ENCODE data around the gene NSUN3.

NSUN3 gene

DNA sequence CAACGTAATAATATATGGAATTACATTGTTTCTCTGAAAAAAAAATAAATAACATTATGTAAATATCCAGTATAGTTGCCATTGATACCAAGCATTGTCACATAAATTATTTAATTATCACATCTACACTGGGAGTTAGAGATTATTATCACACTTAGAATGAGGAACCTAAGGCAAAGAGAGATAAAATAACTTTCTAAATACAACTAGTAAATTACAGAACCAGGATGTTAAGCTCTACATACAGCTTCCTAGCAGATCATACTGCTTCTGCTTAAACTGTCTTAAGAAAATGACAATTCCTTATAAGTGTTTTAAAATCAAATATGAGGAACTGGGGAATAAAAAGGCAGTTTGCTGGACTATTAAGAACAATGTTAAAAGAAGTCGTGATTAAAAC is 104.5 kb downstream of the NSUN3 start:
- Histone ChIP-seq H3K27ac (ENCODE audit: poor library complexity, severe bottlenecking) (no peak overlapping the region), H3K9me3 (ENCODE audit: severe bottlenecking) (no peaks in the 10 kb centered on the region), H3K4me3 (ENCODE audit: severe bottlenecking) (no peak overlapping the region), H3K36me3 (ENCODE audit: low read depth) (no peaks in the 10 kb centered on the region), H3K4me1 (ENCODE audit: insufficient read depth, poor library complexity, severe bottlenecking) (peaks cover 7% of the 10 kb centered on the region), H3K27me3 (ENCODE audit: insufficient read depth, poor library complexity, severe bottlenecking) (no peaks in the 10 kb centered on the region)
- ATAC-seq (ENCODE audit: low read depth) (no peak), DNase-seq (ENCODE audit: low spot score) (no peak)
- TF ChIP-seq, protein P1, sequence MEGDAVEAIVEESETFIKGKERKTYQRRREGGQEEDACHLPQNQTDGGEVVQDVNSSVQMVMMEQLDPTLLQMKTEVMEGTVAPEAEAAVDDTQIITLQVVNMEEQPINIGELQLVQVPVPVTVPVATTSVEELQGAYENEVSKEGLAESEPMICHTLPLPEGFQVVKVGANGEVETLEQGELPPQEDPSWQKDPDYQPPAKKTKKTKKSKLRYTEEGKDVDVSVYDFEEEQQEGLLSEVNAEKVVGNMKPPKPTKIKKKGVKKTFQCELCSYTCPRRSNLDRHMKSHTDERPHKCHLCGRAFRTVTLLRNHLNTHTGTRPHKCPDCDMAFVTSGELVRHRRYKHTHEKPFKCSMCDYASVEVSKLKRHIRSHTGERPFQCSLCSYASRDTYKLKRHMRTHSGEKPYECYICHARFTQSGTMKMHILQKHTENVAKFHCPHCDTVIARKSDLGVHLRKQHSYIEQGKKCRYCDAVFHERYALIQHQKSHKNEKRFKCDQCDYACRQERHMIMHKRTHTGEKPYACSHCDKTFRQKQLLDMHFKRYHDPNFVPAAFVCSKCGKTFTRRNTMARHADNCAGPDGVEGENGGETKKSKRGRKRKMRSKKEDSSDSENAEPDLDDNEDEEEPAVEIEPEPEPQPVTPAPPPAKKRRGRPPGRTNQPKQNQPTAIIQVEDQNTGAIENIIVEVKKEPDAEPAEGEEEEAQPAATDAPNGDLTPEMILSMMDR (IDR thresholded peaks at IDR 0.05; ENCODE audit: poor library complexity, severe bottlenecking), result no peak

DNA sequence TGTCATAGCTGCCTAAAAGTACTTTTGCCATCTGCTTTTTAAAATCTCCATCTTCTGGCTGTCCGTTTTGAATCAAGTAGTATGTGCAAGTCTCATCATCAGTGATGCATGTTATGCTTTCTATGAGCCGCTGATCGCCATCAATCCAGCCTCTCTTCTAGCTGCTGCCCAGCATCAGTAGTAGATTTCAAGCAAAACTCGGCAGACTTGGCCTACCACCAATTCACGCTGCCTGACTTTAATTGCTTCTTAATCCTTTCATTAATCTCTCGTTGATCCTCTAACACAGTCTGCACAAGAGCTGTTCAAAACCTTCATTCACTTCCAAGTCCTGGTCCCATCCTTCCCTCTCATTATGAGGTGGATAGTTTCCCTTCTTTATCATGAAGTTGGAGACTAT is 104.9 kb downstream of the NSUN3 start:
- H3K4me3 ChIP-seq (ENCODE audit: severe bottlenecking), result no peak overlapping the region
- H3K9me3 ChIP-seq (ENCODE audit: severe bottlenecking), result no peaks in the 10 kb centered on the region
- TF ChIP-seq, protein P1 (IDR thresholded peaks at IDR 0.05; ENCODE audit: poor library complexity, severe bottlenecking), result no peak
- H3K27ac ChIP-seq (ENCODE audit: poor library complexity, severe bottlenecking), result no peak overlapping the region
- ATAC-seq (ENCODE audit: low read depth), result no peak
- H3K27me3 ChIP-seq (ENCODE audit: insufficient read depth, poor library complexity, severe bottlenecking), result no peaks in the 10 kb centered on the region
- peaks cover 3% of the 10 kb centered on the region for H3K4me1 ChIP-seq (ENCODE audit: insufficient read depth, poor library complexity, severe bottlenecking)
- no peak for DNase-seq (ENCODE audit: low spot score)
- no peaks in the 10 kb centered on the region for H3K36me3 ChIP-seq (ENCODE audit: low read depth)

DNA sequence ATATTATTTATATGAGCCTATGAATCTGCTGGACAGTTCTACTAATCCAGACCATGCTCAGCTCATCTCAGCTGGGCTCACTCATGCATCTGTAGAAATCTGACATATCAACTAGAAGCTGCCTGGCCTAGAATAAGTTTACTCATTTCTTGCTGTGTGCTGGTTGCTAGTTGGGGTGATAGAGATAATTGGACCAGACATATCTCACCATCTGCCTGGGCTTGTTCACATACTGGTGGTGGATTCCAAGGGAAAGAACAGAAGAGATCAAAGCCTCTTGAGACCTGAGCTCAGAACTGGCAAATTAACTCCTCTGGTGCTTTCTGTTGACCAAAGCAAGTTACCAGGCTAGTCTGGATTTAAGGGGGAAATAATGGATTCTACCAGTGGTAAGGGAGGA is 109.1 kb downstream of the NSUN3 start:
- no peaks in the 10 kb centered on the region for H3K27me3 ChIP-seq (ENCODE audit: insufficient read depth, poor library complexity, severe bottlenecking)
- no peak overlapping the region for H3K4me3 ChIP-seq (ENCODE audit: severe bottlenecking)
- H3K27ac ChIP-seq (ENCODE audit: poor library complexity, severe bottlenecking), result no peak overlapping the region
- DNase-seq (ENCODE audit: low spot score), result no peak
- no peaks in the 10 kb centered on the region for H3K9me3 ChIP-seq (ENCODE audit: severe bottlenecking)
- TF ChIP-seq, protein P1 (IDR thresholded peaks at IDR 0.05; ENCODE audit: poor library complexity, severe bottlenecking), result no peak
- ATAC-seq (ENCODE audit: low read depth), result no peak
- no peaks in the 10 kb centered on the region for H3K36me3 ChIP-seq (ENCODE audit: low read depth)
- peaks cover 20% of the 10 kb centered on the region for H3K4me1 ChIP-seq (ENCODE audit: insufficient read depth, poor library complexity, severe bottlenecking)

DNA sequence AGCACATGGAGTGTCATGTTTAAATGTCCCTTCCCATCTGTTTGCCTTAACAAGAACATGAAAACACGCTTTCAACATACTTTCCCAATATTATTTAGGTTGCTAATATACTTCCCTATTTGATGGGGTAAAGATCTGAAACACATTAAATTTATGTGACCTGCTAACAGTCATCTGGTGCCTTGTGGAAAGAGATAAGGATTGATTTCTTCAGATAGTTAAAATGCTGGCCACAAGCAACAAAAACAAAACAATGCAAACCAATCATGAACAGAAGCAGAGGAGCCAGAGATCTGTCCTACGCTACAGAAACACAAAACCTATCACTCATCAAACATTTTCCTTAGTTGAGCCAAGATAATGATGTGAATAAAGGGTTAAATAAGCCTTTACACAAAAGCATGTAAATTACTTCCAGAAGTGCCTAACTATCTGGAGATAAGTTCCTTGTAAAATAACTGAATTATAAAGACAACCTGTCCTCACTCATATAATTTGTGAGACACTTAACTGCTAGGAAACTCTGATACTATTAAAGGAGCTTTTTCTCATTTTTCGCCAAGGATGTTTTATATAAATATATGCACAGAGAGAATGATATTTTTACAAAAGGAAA is 109.9 kb downstream of the NSUN3 start:
- Histone ChIP-seq H3K4me3 (ENCODE audit: severe bottlenecking) (no peak overlapping the region), H3K27me3 (ENCODE audit: insufficient read depth, poor library complexity, severe bottlenecking) (no peaks in the 10 kb centered on the region), H3K9me3 (ENCODE audit: severe bottlenecking) (no peaks in the 10 kb centered on the region), H3K36me3 (ENCODE audit: low read depth) (no peaks in the 10 kb centered on the region), H3K4me1 (ENCODE audit: insufficient read depth, poor library complexity, severe bottlenecking) (peaks cover 23% of the 10 kb centered on the region), H3K27ac (ENCODE audit: poor library complexity, severe bottlenecking) (no peak overlapping the region)
- ATAC-seq (ENCODE audit: low read depth), result no peak
- TF ChIP-seq, protein P1 (IDR thresholded peaks at IDR 0.05; ENCODE audit: poor library complexity, severe bottlenecking), result no peak
- no peak for DNase-seq (ENCODE audit: low spot score)

DNA sequence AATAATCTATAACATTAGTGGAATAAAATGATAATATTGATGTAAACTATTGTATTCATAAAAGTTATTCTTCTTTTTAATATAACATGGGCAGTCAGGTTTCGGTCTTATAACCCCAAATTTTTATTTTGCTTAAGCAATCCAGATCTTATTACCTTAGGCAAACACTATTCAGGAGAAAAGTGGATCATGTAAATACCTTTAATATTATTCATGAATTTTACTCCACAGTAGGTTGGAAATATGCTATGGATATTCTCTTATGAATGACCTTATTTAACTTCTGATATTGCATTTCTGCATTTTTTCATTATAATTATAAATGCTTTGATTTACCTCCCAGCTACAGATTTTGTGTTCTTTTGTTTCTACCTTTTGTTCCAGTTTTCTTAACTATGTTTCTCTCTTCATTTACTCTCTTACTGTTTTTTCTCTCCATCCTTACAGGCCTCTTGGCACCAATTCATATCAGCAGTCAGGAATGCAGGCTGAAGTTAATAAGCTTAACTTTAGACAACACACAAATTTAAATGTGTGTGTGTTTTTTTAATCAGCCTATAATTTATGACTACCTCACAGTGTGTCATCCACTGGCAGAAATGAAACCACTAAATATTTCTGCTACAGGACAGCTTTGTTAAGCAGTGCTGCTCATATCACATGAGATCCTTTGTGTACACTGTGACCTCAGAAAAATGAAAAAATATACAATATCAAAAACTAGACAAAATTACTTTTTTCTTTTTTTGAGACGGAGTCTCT is 111.0 kb downstream of the NSUN3 start:
- TF ChIP-seq, protein P1 (IDR thresholded peaks at IDR 0.05; ENCODE audit: poor library complexity, severe bottlenecking), result no peak
- peak; percentile 71 for ATAC-seq (ENCODE audit: low read depth)
- H3K4me1 ChIP-seq (ENCODE audit: insufficient read depth, poor library complexity, severe bottlenecking), result peaks cover 23% of the 10 kb centered on the region
- H3K9me3 ChIP-seq (ENCODE audit: severe bottlenecking), result no peaks in the 10 kb centered on the region
- H3K27me3 ChIP-seq (ENCODE audit: insufficient read depth, poor library complexity, severe bottlenecking), result no peaks in the 10 kb centered on the region
- DNase-seq (ENCODE audit: low spot score), result no peak
- no peak overlapping the region for H3K4me3 ChIP-seq (ENCODE audit: severe bottlenecking)
- H3K27ac ChIP-seq (ENCODE audit: poor library complexity, severe bottlenecking), result peak overlapping the region; percentile 19
- no peaks in the 10 kb centered on the region for H3K36me3 ChIP-seq (ENCODE audit: low read depth)

Measured in RWPE2 (cell line).